Epithelial cell of prostate (primary cell): ENCODE data around the gene TP53BP2.

ENCODE experiments used
- DNase-seq: peaks from one replicate; pipeline ENCODE4 v3.0.0-alpha.2; 2011; ENCODE audit warnings: low read depth, low spot score
- H3K27ac ChIP-seq: fragments of 450-650 bp; 2 replicates; pipeline ENCODE4 v1.5.1; 2017; ENCODE audit warnings: mild to moderate bottlenecking

The TP53BP2 gene

DNA sequence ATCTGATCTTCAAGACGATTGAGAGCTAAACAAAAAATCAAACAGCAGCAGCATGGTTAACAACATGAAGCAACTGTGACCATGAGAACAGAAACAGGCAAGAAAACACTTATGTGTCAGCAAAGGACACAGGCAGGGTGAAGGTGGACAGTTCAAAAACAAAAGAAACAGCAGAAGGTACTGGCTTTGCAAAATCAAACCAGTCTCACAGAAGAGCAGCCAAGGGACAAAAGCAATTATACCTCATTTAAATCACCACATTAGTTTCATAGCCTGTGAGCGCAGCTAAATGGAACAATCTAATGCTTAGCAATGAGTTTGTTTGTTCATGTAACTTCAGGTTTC is 74.3 kb downstream of the TP53BP2 start:
- H3K27ac ChIP-seq = peak overlapping the region; percentile 81
- no peak for DNase-seq

DNA sequence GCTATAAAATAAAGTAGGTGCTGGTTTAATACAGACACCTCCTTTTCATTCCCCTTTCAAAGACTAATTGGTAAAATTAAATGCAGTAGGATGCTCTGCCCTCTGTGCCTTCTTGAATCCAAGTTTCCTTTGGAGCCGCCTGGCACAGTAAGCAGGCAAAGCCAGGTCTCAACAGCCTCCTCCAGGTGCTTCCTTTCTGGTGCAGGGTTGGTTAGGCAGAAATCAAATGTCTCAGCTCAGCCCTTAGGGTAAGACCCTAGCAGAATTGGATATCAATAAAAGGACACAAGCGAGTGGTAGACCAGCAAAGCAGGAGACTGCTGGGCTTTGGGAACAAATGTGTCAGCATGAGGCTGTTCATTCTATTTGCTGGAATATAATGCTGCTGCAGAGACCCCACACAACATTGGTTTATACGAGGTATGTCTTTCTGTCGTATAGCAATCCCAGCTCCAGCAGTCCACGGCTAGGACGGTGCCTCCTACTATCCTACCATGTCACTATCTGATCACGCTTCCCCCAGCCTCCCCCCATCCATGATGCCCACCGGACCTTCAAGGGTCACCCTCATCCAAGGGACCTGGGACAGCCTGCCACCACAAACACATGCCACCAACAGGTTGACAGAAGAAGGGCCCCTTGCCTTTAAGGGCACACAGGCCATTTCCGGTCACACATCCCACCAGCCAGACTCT is 75.0 kb downstream of the TP53BP2 start:
- peak overlapping the region; percentile 81 for H3K27ac ChIP-seq
- DNase-seq = no peak

DNA sequence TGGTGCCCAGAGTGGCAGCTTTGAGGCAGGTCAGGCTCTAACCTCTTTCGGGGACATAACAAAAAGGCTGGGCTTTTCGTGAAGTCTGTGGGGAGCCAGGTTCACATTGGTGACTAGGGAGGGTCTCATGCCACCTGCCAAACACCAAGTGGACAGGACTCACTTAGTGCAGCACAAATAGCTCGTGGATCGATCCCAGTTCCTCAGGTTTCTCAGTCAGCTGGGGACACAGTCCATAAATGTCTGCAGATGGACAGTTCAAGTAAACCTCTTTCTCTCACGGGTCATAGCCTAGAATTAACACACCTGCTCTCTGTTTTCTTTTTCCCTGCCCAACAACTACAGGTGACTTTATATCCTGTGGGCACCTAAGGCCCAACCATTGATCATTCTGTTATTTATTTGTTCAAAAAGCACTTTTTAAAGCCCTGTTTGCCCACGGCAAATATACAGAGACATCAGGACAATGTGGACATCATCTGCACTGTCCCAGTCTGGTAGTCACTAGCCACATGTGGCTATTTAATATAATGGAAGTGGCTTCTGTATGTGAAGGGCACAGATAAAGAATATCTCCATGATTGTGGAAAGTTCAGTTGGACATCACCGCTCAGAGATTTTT is 79.9 kb downstream of the TP53BP2 start:
- no peak overlapping the region for H3K27ac ChIP-seq
- no peak for DNase-seq

DNA sequence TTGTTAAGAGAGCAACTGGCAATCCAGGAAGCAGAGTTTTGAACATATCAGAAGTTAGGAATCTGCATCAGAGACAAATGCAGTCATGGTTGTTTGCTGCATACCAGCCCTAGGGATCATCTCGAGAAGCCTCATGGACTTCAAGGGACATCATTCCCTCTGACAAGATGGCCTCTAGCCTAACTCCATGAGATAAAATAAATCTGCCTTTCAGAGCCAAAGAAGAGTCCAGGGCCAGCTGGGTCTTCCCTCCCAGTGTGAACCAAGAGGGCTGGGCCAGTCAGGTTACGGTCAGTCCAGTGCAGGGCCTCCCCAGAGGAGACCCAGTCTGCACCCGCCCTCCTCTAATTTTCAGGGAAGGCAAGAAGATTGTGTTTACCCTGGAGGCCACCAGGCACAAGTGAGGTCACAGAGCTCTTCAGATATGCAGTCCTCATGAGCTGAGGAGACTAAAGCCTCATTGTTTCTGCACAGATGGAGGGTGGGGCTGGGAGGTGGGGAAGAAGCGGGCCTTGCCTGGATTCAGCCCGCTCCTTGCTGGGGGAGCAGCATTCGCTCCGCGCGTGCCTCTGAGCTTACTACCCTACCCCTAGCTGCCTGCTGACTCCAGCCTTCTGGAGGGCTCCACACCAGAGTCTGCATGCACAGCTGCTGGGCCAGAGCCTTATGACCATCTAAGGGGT is 80.6 kb downstream of the TP53BP2 start:
- H3K27ac ChIP-seq = no peak overlapping the region
- DNase-seq = no peak

DNA sequence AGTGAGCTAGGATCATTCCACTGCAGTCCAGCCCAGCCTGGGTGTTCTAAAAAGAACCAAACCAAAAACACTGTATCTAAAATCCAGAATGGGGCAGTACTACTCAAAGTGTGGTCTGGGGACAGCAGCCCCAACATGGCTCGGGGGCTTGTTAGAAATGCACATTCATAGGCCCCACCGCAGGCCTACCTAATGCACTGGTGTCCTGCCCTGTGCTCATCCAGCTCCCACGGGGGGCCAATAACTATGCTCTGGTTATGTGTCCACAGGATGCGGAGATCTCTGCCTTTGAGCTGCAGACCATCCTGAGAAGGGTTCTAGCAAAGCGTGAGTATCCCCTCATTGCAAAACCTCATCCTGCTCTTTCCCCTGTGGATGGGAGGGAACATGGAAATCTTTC is 81.9 kb downstream of the TP53BP2 start:
- no peak for DNase-seq
- H3K27ac ChIP-seq = no peak overlapping the region

DNA sequence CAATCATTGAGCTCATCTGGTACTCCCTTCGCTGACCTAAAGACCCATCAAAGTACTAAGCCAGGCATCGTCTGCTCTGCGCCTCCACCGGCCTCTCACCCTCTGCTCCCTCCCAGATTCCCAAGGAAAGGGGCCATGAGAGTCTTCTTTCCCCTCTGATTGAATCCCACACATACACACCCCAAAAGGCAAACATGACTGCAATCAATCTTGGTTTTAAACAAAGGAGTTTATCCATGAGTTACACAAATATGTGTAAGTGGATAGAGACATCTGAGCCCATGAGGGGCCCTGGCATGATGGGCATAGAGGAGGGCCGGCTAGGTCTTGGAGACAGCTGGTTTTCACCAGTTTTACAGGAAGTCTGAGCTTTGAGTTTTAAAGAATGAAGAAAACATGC is 82.5 kb downstream of the TP53BP2 start:
- no peak overlapping the region for H3K27ac ChIP-seq

DNA sequence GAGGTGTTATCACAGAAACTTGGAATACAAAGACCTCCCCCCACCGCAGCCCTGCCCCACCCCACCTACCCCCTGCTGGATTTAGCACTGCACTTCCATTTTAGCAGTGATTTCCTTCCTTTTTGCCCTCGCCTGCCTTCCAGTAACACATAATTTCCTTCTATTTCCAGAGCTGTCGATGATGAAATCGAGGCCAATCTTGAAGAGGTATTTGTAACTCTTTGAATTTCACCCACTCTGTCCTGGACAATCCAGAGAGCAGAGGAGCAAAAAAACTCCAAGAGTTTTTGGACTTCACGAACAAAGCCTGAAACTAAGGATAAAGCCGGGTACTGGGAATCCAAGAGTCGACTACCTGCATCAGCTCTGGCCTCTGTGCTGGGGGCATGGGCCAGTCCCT is 84.3 kb downstream of the TP53BP2 start:
- DNase-seq = no peak
- no peak overlapping the region for H3K27ac ChIP-seq

More for the DNA sequence above, 82.5 kb downstream of the TP53BP2 start:
- DNase-seq = no peak

DNA sequence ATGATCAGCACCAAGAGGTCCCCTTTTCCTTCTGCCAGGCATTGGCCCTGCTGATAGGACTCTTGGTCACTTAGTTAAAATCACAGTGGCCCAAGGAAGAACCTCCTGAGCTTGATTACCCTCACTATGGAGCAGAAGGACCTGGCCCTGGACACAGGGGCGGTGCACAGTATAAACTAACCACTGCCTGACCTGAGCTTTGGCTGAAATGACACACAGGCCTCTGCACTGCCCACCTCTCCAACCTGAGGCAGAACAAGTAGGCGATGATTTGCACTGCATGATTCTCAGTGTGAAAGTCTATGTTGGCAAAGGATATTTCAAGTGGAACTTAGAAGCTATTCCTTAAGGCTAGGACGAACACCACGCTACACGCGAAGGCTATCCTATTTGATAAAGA is 84.9 kb downstream of the TP53BP2 start:
- no peak for DNase-seq
- no peak overlapping the region for H3K27ac ChIP-seq

DNA sequence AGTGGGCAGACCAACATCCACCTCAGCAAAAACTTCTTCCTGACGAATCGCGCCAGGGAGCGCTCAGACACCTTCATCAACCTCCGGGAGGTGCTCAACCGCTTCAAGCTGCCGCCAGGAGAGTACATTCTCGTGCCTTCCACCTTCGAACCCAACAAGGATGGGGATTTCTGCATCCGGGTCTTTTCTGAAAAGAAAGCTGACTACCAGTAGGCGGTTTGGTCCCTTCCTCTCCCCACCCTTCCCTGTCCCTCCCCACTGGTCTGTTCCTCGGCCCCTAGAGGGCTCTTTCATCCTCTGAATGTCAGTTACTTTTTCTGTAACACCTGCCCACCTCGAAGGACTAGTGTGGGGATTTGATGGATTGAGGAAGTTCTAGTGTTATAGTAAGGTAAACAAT is 86.5 kb downstream of the TP53BP2 start:
- H3K27ac ChIP-seq = no peak overlapping the region
- DNase-seq = no peak

DNA sequence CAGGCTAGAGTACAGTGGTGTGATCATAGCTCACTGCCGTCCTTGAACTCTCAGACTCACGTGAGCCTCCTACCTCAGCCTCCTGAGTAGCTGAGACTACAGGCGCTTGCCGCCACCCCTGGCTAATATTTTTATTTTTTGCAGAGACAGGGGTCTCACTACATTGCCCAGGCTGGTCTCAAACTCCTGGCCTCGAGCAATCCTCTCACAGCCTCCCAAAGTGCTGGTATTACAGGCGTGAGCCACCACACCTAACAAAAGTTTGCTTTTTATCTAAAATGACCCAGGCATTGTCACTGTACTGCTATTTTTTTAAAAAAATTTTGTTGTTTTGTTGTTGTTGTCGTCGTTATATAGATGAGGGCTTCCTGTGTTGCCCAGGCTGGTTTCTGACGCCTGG is 87.0 kb downstream of the TP53BP2 start:
- no peak for DNase-seq
- no peak overlapping the region for H3K27ac ChIP-seq

DNA sequence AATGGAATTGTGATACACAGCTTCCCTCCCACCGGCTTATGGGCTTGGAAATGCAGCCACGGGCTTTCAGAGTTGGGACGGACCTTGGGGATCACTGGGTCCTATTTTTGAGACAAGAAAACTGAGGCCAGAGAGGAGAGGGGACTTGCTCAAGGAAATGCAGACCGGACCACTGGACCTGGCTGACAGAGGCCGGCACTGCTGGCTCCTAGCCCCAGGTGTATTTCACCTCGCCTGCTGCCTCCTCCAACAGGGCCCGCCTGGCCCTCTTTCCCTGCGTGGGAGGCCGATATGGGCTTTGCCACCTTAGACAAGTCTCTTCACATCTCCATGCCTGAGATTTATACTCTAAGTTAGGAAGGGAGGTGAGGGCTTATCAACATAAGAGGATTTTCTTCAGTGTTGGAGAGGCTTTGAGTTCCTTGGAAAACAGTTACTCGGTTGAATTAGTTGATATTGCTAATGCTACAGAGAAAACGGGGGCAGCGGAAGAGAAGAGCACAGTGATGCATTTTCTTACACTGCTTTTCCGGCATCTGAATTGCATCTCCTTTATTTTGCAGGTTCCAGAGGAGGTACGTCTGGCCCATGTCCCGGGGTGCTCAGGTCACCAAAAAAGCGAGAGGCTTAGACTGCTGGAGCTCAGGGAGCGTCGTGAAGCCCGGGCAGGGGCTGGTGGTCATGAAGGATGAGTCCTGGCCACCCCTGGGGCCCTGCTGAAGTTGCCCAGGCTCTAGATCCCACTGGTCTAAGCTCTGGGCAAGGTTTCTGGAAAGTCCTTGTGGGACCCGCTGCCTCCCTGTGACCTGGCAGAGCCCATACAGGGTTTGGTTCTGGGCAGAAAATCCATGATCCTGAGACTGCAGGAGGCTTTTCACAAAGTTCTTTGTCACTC is 88.7 kb downstream of the TP53BP2 start:
- H3K27ac ChIP-seq = no peak overlapping the region
- no peak for DNase-seq

DNA sequence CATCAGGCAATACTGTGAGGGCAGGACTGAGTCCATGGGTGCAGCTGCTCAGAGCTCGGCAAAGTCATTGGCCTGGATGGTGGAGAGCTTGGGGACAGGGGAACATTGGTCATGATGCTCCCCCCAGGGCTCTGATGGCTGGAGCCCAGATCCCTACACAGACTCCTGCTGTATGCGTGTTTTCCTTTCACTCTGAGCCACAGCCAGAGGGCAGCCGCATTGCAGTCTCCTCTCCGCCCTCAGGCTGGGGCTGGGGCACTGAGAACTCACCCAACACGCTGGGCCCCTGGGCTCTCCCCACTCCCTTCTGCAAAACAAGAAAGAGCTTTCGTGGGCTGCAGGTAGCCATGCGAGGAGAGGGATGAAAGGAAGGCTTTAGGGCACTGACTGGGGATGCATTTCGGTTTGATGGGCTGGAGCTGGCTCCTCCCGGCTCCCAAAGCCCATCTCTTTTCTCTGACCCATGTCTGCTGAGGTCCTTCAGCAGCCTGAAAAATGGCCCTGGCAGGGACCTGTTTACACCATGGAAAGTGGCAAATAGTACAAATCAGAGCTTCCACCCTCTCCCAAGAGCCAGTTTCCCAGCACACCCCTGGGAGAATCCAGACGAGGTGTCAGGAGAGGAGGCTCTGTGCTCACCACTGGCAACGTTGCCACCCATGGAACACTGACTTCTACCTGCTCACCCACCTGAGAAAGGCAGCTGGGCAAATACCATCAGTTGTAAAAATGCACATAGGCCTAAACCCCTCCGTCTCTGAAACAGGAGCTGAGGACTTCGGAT is 89.6 kb downstream of the TP53BP2 start:
- no peak overlapping the region for H3K27ac ChIP-seq
- no peak for DNase-seq

DNA sequence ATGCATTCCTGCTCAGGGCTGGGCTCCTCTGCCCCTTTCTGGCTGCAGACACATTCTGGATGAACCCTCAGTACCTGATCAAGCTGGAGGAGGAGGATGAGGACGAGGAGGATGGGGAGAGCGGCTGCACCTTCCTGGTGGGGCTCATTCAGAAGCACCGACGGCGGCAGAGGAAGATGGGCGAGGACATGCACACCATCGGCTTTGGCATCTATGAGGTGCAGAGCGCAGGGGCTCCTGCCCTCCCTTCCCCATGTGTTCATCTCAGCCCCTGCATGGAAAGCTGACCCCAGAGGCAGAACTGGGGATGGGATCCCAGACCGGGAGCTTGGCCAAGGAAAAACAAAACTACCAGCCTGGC is 90.3 kb downstream of the TP53BP2 start:
- DNase-seq = no peak
- H3K27ac ChIP-seq = no peak overlapping the region

DNA sequence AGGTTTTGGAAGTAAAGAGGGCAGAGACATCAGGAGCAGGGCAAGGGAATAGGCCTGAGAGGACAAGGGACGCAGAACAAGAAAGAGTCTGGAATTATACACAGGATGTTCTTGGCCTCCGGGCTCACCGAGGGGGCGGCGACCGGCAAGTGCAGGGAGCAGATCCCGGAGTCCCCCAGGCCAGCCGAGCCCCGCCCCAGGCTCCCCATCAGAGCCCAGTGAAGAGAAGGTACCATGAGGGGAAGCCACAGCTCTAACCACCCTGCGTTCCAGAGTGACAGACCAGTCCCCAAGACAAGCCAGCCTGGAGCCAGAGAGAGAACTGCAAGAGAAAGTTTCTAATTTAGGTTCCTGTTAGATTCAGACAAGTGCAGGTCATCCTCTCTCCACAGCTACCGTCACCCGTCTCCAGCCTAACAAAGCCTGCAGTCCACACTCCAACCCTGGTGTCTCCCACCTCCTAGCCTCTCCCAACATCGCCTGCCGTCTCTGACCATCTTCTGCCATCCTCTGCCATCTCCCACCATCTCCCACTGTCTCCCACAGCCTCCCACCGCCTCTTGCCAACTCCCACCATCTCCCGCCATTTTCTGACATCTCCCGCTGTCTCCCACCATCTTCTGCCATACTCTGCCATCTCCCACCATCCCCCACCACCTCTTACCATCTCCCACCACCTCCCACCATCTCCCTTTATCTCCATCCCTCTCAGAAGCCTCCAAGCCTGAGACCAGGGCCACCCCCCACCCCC is 90.9 kb downstream of the TP53BP2 start:
- H3K27ac ChIP-seq = no peak overlapping the region
- no peak for DNase-seq

DNA sequence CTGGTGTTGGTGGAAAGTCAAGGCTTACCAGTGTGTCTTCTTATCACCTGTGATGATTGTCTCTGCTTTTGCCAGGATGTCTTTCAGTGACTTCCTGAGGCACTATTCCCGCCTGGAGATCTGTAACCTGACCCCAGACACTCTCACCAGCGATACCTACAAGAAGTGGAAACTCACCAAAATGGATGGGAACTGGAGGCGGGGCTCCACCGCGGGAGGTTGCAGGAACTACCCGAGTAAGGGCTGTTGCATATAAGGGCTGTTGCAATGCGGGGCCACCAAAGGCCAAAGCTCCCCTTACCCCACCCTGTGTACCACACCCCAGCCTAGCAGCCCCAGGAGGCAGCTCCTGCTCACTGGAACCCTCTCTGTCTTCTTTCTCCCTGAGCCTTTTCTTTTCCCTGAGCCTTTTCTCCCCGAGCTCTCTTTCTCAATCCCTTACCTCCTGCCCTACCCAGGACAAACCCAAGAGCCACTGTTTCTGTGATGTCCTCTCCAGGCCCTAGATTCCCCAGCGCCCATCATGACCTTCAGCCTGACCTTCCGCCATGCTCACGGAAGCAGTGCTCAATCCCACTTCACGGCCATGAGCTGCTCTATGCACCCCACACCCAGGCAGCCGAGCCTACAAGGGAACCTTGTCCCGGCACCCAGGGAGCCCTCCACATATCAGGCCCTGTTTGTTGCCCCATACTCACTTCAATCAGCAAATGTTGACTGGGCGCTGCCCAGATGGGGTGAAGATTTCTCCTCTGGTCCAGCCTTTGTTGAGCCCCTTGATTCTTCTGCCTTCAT is 92.8 kb downstream of the TP53BP2 start:
- no peak for DNase-seq
- no peak overlapping the region for H3K27ac ChIP-seq

DNA sequence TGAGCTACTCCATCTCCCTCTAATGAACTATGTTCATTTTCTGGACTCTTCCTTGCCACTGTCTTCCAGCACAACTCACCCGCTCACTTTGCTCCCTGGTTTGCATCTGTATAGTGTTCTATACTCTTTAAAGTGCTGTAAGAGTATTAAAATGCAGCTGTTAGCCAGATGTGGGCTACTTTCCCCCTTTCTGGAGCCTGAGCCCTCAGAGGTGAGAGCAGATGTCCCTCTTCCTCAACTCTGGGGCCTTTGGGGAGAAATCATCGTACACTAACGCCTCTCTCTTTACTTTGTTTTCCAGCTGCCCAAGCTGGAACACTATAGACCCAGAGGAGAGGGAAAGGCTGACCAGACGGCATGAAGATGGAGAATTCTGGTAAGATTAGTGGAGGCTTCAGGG is 94.1 kb downstream of the TP53BP2 start:
- no peak overlapping the region for H3K27ac ChIP-seq
- DNase-seq = no peak

DNA sequence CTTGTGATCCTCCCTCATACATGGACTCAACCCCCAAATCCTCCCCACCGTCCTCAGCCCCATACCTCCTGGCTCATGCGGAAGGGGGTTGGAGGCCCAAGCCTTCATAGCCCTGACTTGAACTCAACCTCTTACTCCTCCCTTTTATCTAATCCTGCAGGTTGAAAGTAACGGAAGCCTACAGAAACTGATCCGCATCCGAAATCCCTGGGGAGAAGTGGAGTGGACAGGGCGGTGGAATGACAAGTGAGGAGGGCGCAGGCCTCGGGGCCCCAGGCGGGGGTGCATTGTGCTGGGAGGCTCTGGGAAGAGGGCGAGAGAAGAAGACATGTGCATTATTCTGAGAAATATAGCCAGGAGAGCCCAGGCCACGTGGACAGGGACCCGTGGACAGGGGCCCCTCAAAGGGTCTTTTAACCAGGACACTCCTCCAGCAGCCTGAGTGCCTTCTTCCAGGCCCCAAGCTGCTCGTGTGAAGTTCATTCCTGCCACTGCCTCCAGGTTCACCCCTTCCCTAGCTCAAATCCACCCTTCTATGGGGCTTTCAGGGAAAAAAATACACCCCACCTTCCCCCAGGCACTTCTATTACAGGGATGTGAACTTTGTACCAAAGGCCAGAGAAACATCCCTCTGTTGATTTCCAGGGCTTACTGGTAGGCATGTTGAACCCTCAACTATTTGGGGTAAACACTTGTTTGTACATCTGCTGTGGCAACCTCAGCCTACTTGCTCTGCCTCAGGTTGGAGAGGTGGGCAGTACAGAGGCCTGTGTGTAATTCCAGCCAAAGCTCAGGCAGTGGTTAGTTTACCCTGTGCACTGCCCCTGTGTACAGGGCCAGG is 94.8 kb downstream of the TP53BP2 start:
- H3K27ac ChIP-seq = no peak overlapping the region

More for the DNA sequence above, 94.8 kb downstream of the TP53BP2 start:
- no peak for DNase-seq
